Endodermal cell (in vitro differentiated cells): ENCODE data around the gene FIBCD1. TPM values are rescaled to one million over a fixed set of nuclear protein-coding genes. Genes with fewer than 3 reads are reported as not detected.

Experiments
- DNase-seq: peaks from one replicate; pipeline ENCODE4 v3.0.0-alpha.2; 2017
- H3K27ac ChIP-seq: 2 replicates; pipeline ENCODE4 v1.5.1; 2013; ENCODE audit warnings: mild to moderate bottlenecking, low read depth, low read length, moderate library complexity
- H3K27me3 ChIP-seq: 2 replicates; pipeline ENCODE4 v1.6.1; 2013; ENCODE audit warnings: mild to moderate bottlenecking, low read length, moderate library complexity; ENCODE audit not compliant: insufficient read depth, control insufficient read depth, poor library complexity, severe bottlenecking
- H3K36me3 ChIP-seq: 2 replicates; pipeline ENCODE4 v1.7.0; 2013; ENCODE audit warnings: mild to moderate bottlenecking, low read length, moderate library complexity; ENCODE audit not compliant: control insufficient read depth, insufficient read depth
- H3K4me1 ChIP-seq: one replicate; pipeline ENCODE4 v1.7.0; 2013; ENCODE audit warnings: low read length; ENCODE audit not compliant: control insufficient read depth, insufficient read depth
- H3K4me3 ChIP-seq: 2 replicates; pipeline ENCODE4 v1.5.1; 2013; ENCODE audit warnings: mild to moderate bottlenecking, low read length, moderate library complexity
- H3K9ac ChIP-seq: 2 replicates; pipeline ENCODE4 v1.6.1; 2013; ENCODE audit warnings: mild to moderate bottlenecking, low read length, moderate library complexity; ENCODE audit not compliant: poor library complexity, severe bottlenecking; ENCODE audit errors: extremely low read depth
- H3K9me3 ChIP-seq: 2 replicates; pipeline ENCODE4 v1.6.1; 2013; ENCODE audit warnings: mild to moderate bottlenecking, low read length, moderate library complexity; ENCODE audit not compliant: control insufficient read depth
- H3K27ac Mint-ChIP-seq: 2 replicates; pipeline ENCODE4 v1.8.0; 2020; ENCODE audit warnings: mixed read lengths
- H3K27me3 Mint-ChIP-seq: 2 replicates; pipeline ENCODE4 v1.8.0; 2021; ENCODE audit warnings: mild to moderate bottlenecking, mixed read lengths; ENCODE audit not compliant: insufficient read depth
- H3K36me3 Mint-ChIP-seq: 2 replicates; pipeline ENCODE4 v1.8.0; 2020; ENCODE audit warnings: low read depth, mixed read lengths
- H3K4me1 Mint-ChIP-seq: 2 replicates; pipeline ENCODE4 v1.8.0; 2020; ENCODE audit warnings: mixed read lengths
- H3K4me3 Mint-ChIP-seq: 2 replicates; pipeline ENCODE4 v1.8.0; 2020; ENCODE audit warnings: mild to moderate bottlenecking, moderate library complexity, mixed read lengths
- H3K9me3 Mint-ChIP-seq: 2 replicates; pipeline ENCODE4 v1.8.0; 2020; ENCODE audit warnings: mild to moderate bottlenecking, mixed read lengths
- CTCF ChIP-seq: fragments of 200-600 bp; sonication (generic); conservative IDR thresholded peaks from 2 replicates; pipeline ENCODE4 v1.5.0; 2021; ENCODE audit warnings: antibody characterized with exemption, mild to moderate bottlenecking
- WGBS, 2 experiments: methylation state at CpG; one replicate each; pipeline versions ENCODE4 v1.1.5 to v1.1.7; 2013; ENCODE audit warnings: missing lambda C conversion rate in 2 of 2, mixed read lengths in 1 of 2; ENCODE audit not compliant: insufficient coverage in 1 of 2, insufficient read length in 1 of 2; 5-methylcytosine and 5-hydroxymethylcytosine counted together
- total RNA-seq, 2 donors: library from RNA; stranded (reverse); fragmentation: NEBNext Ultra II Directional in 1 of 2; extraction: Animal tissue kit (Norgen Biotek cat#: 25700) in 1 of 2; gene quantifications; 2 replicates in 1 of 2; 3 replicates in 1 of 2; pipeline ENCODE4 v1.2.1, GENCODE V29; 2021

Gene FIBCD1
- total RNA-seq, 2 donors from 2014 or later = 2.8 to 3.7 TPM

GRCh38 chr9:130954317-130954716 lies 15.3 kb upstream of the FIBCD1 start:
- no peak for DNase-seq
- no peak overlapping the region for H3K27ac ChIP-seq
- Mint-ChIP-seq H3K27me3 (peaks cover 13% of the 10 kb centered on the region), H3K36me3 (peaks cover 3% of the 10 kb centered on the region), H3K27ac (no peak overlapping the region), H3K4me1 (no peaks in the 10 kb centered on the region), H3K4me3 (no peak overlapping the region), H3K9me3 (peaks cover 27% of the 10 kb centered on the region)
- H3K4me1 ChIP-seq = no peaks in the 10 kb centered on the region
- H3K27me3 ChIP-seq = no peaks in the 10 kb centered on the region
- H3K9ac ChIP-seq = no peak overlapping the region
- 81% methylated on average over 1 of the region's 1 CpG; no CpG with 5 or more reads in 1 of the 2 experiments for WGBS, 2 experiments
- peaks cover 8% of the 10 kb centered on the region for H3K9me3 ChIP-seq
- no peaks in the 10 kb centered on the region for H3K36me3 ChIP-seq
- H3K4me3 ChIP-seq = no peak overlapping the region
- no peak for TF ChIP-seq CTCF

- Histone ChIP-seq H3K4me1 (no peaks in the 10 kb centered on the region), H3K9ac (no peak overlapping the region), H3K36me3 (no peaks in the 10 kb centered on the region), H3K27me3 (no peaks in the 10 kb centered on the region), H3K9me3 (peaks cover 5% of the 10 kb centered on the region), H3K4me3 (no peak overlapping the region), H3K27ac (no peak overlapping the region)
- Mint-ChIP-seq H3K9me3 (peaks cover 20% of the 10 kb centered on the region), H3K27me3 (peaks cover 18% of the 10 kb centered on the region), H3K4me3 (no peak overlapping the region), H3K4me1 (peaks cover 4% of the 10 kb centered on the region), H3K36me3 (no peaks in the 10 kb centered on the region), H3K27ac (no peak overlapping the region)
- no peak for TF ChIP-seq CTCF
- DNase-seq = no peak
- 82 to 100% methylated on average over 2 to 6 of the region's 6 CpGs for WGBS, 2 experiments
These were observed 13.2 kb upstream of the FIBCD1 start for GRCh38 chr9:130952065-130952762.

GRCh38 chr9:130950039-130950311 lies 10.9 kb upstream of the FIBCD1 start:
- H3K4me1 ChIP-seq = no peaks in the 10 kb centered on the region
- H3K9me3 ChIP-seq = peaks cover 5% of the 10 kb centered on the region
- H3K9me3 Mint-ChIP-seq = peaks cover 20% of the 10 kb centered on the region
- no peaks in the 10 kb centered on the region for H3K36me3 Mint-ChIP-seq
- 83 to 88% methylated on average over 1 of the region's 1 CpG for WGBS, 2 experiments
- H3K4me3 ChIP-seq = no peak overlapping the region
- H3K9ac ChIP-seq = no peak overlapping the region
- H3K27me3 Mint-ChIP-seq = peaks cover 18% of the 10 kb centered on the region
- no peak overlapping the region for H3K27ac Mint-ChIP-seq
- no peaks in the 10 kb centered on the region for H3K36me3 ChIP-seq
- no peak for TF ChIP-seq CTCF
- H3K27ac ChIP-seq = no peak overlapping the region
- DNase-seq = no peak
- no peak overlapping the region for H3K4me3 Mint-ChIP-seq
- no peaks in the 10 kb centered on the region for H3K27me3 ChIP-seq
- H3K4me1 Mint-ChIP-seq = peaks cover 4% of the 10 kb centered on the region
